Ovary (tissue), 9 donors: ENCODE measurements around the gene TMEM222. TPM values are rescaled to one million over a fixed set of nuclear protein-coding genes. Genes with fewer than 3 reads are reported as not detected.

Source experiments
- DNase-seq, 5 donors: peaks; one replicate each; pipeline ENCODE4 v3.0.0-alpha.2; 2019 to 2020
- H3K27ac ChIP-seq, 2 donors: fragments of 200-600 bp; one replicate each; pipeline versions ENCODE4 v1.5.1 to v1.8.0; 2019 to 2022
- H3K27me3 ChIP-seq: fragments of 200-600 bp; one replicate; pipeline ENCODE4 v1.8.0; 2022
- H3K36me3 ChIP-seq: fragments of 200-600 bp; sonication (generic); one replicate; pipeline ENCODE4 v1.5.1; 2019
- H3K4me1 ChIP-seq: one replicate; pipeline ENCODE4 v1.8.1; 2013; ENCODE audit warnings: mild to moderate bottlenecking, moderate library complexity; ENCODE audit not compliant: insufficient read depth
- H3K4me3 ChIP-seq: fragments of 200-600 bp; sonication (generic); one replicate; pipeline ENCODE4 v1.5.1; 2017
- H3K9me3 ChIP-seq, 2 donors: fragments of 200-600 bp in 1 of 2; sonication (generic) in 1 of 2; one replicate each; pipeline versions ENCODE4 v1.5.1 to v1.8.1; 2013 to 2019; ENCODE audit warnings: mild to moderate bottlenecking in 1 of 2, moderate library complexity in 1 of 2
- EP300 ChIP-seq: sonication (generic); formaldehyde crosslinking; IDR thresholded peaks from one replicate; pipeline ENCODE4 v1.6.1; 2017; ENCODE audit warnings: antibody characterized with exemption
- POLR2A ChIP-seq: fragments of 450-650 bp; IDR thresholded peaks from one replicate; pipeline ENCODE4 v1.6.1; 2017; ENCODE audit warnings: antibody characterized with exemption, mild to moderate bottlenecking, moderate library complexity
- WGBS, 3 donors: extraction: QIAGEN DNeasy Blood & Tissue Kit in 1 of 3; methylation state at CpG; one replicate each; pipeline versions ENCODE4 v1.1.5 to v1.1.7; 2013 to 2017; 5-methylcytosine and 5-hydroxymethylcytosine counted together
- intact Hi-C, 4 donors: fragments of 100-400 bp; cut with DNase I; formaldehyde crosslinking; loops; one replicate each; pipeline versions ENCODE4 v1.11.0 to v1.15.1; 2022 to 2023
- polyA plus RNA-seq, 2 donors: library from polyadenylated mRNA; stranded (reverse); fragments of 200-250 nt in 1 of 2; fragments of 350-450 nt in 1 of 2; fragmentation: Illumina TruSeq in 1 of 2; extraction: RNeasy Lipid Tissue Mini Kit (QIAGEN cat#74804) in 1 of 2; gene quantifications; one replicate each; pipeline ENCODE4 v1.2.3, GENCODE V29; 2013 to 2014
- total RNA-seq, 7 donors: library from RNA; depleted of rRNA in 2 of 7; stranded (reverse); fragments of >200 nt in 2 of 7; fragmentation: NEBNext Ultra II Directional in 3 of 7; extraction: Animal tissue kit (Norgen Biotek cat#: 25700) in 3 of 7; gene quantifications; one replicate each; pipeline versions ENCODE4 v1.1.0 to v1.2.4, GENCODE V29; 2016 to 2023
- TF ChIP-seq, protein P1 (sequence below), 3 donors: fragments of 450-650 bp in 2 of 3; fragments of 200-600 bp in 1 of 3; IDR thresholded peaks; one replicate each; pipeline versions ENCODE4 v1.5.1 to v1.8.0; 2016 to 2022; ENCODE audit warnings: antibody characterized with exemption in 3 of 3, mild to moderate bottlenecking in 1 of 3
- donor health status: DM: no; HTN: no; CAD: no; lungs with moderate emphysema.
- donor health status: DM: no; HTN: no; CAD: no.
- donor health status: Bipolar disorder and iron deficiency.
- donor health status: DM: yes; HTN: yes; CAD: no.
- donor health status: DM: no; HTN: no; CAD: no.
- donor health status: DM: yes; HTN: yes; CAD: no.

The TMEM222 gene
- total and polyA plus RNA-seq, 9 donors: 12.9 to 52.5 (median 36.5) TPM

DNA sequence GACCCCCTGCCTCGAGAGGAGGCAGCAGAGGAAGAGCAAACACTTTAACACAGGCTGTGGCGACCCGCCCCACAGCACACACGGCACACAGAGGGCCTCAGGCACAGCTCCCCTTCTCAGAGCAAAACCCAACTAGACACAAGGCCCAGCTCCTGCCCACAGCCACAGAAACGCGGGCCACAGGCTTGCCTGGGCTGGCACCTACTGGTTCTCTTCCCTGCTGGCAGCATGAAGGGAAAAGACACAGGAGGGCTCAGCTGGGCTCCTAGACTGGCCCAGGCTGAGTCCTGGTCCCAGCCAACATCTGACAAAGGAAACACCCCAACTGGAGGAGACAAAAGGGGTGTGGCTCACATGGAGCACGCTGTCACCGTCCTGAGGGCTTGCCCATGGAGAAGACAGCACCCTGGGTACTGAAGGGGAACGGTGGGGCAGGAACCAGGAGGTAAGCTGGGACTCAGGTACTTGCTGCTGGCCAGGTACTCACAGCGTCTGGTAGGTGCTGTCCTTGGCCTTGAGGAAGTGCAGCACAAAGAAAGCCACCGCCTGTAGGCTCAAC is 57.7 kb downstream of the TMEM222 start:
- no peak for TF ChIP-seq POLR2A
- TF ChIP-seq, protein P1, sequence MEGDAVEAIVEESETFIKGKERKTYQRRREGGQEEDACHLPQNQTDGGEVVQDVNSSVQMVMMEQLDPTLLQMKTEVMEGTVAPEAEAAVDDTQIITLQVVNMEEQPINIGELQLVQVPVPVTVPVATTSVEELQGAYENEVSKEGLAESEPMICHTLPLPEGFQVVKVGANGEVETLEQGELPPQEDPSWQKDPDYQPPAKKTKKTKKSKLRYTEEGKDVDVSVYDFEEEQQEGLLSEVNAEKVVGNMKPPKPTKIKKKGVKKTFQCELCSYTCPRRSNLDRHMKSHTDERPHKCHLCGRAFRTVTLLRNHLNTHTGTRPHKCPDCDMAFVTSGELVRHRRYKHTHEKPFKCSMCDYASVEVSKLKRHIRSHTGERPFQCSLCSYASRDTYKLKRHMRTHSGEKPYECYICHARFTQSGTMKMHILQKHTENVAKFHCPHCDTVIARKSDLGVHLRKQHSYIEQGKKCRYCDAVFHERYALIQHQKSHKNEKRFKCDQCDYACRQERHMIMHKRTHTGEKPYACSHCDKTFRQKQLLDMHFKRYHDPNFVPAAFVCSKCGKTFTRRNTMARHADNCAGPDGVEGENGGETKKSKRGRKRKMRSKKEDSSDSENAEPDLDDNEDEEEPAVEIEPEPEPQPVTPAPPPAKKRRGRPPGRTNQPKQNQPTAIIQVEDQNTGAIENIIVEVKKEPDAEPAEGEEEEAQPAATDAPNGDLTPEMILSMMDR (IDR thresholded peaks at IDR 0.05): no peak
- no peak for TF ChIP-seq EP300
- H3K4me3 ChIP-seq: no peak overlapping the region
- H3K27me3 ChIP-seq: no peaks in the 10 kb centered on the region
- no peak overlapping the region for H3K27ac ChIP-seq
- intact Hi-C loops: no loop called here
- WGBS, 3 donors: 88 to 96% (median 93%) methylated on average over 11 of the region's 11 CpGs
- no peaks in the 10 kb centered on the region for H3K4me1 ChIP-seq
- H3K36me3 ChIP-seq: no peaks in the 10 kb centered on the region
- DNase-seq: no peak
- no peaks in the 10 kb centered on the region for H3K9me3 ChIP-seq

DNA sequence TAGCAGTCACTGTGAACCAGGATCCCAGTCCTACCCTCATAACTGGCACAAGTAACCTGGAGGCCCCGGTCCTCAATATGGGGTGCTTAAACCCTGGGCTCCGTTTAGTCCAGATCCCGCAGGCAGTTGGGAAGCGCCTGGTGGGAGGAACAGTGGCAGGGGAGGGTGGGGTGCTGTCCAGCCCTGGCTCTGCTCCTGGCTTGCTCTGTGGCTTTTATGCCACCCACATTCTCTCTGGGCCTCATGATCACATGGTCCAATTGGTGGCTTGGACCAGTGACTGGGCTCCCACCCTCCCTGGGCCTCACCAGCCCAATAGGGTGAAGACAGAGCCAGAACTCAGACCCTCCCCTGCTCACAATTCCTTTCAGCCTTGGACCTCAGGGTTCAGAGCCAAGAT is 58.3 kb downstream of the TMEM222 start:
- H3K27me3 ChIP-seq: no peaks in the 10 kb centered on the region
- H3K4me1 ChIP-seq: no peaks in the 10 kb centered on the region
- intact Hi-C loops: no loop called here
- no peak overlapping the region for H3K4me3 ChIP-seq
- TF ChIP-seq EP300: no peak
- H3K27ac ChIP-seq: no peak overlapping the region
- WGBS, 3 donors: 85 to 96% (median 90%) methylated on average over 4 of the region's 4 CpGs
- no peaks in the 10 kb centered on the region for H3K36me3 ChIP-seq
- no peak for DNase-seq
- no peaks in the 10 kb centered on the region for H3K9me3 ChIP-seq

DNA sequence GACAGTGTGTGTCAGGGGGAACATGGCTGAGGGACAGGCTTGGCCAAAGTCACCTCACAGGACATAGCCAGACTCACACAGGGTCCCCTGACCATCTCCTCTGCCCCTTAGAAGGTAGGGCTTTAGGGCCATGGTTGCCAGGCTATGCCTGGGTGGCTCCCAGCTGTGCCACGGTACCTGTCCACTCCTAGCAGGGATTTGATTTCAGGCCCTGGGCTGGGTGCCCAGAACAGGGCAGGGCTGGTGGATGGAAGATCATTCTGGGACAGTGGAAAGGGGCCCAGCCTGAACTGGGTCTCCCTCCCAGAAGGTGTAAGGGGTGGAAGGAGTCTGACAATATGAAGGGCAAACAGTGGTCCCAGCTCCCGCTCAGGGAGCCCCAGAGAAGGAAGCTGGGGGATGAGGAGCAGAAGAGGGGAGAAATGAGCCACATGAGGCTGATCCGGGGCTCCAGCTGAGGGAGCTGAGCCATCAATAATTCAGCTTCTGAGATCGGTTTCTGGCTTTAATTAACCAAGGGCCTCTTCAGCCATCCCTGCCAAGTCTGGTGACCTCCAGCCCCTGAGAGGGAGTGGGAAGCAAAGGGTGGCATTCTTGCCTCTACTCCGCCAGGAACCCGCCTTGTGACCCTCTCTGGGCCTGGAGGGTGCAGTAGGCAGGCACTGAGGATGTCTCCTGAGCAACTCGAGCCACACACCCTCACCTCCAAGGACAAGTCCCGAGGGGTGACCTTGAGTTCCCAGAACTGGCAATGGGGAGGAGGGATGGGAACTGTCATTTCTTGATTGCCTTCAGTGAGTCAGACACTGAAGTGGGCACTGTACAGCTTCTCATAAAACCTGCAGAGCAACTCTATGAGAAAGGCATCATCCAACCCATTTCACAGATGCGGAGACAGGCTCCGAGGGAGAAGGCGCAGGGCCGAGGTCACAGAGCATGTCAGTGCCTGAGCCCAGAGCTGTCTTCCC is 59.1 kb downstream of the TMEM222 start:
- peak overlapping the region in 1 of 2 donors; percentile 20 for H3K27ac ChIP-seq
- intact Hi-C loops: no loop called here
- no peak overlapping the region for H3K4me3 ChIP-seq
- H3K4me1 ChIP-seq: no peaks in the 10 kb centered on the region
- TF ChIP-seq, protein P1 (IDR thresholded peaks at IDR 0.05): no peak
- TF ChIP-seq EP300 (no peak), POLR2A (no peak)
- no peak for DNase-seq
- H3K9me3 ChIP-seq: no peaks in the 10 kb centered on the region
- WGBS, 3 donors: 49 to 58% (median 57%) methylated on average over 12 of the region's 12 CpGs
- no peaks in the 10 kb centered on the region for H3K36me3 ChIP-seq
- H3K27me3 ChIP-seq: no peaks in the 10 kb centered on the region

DNA sequence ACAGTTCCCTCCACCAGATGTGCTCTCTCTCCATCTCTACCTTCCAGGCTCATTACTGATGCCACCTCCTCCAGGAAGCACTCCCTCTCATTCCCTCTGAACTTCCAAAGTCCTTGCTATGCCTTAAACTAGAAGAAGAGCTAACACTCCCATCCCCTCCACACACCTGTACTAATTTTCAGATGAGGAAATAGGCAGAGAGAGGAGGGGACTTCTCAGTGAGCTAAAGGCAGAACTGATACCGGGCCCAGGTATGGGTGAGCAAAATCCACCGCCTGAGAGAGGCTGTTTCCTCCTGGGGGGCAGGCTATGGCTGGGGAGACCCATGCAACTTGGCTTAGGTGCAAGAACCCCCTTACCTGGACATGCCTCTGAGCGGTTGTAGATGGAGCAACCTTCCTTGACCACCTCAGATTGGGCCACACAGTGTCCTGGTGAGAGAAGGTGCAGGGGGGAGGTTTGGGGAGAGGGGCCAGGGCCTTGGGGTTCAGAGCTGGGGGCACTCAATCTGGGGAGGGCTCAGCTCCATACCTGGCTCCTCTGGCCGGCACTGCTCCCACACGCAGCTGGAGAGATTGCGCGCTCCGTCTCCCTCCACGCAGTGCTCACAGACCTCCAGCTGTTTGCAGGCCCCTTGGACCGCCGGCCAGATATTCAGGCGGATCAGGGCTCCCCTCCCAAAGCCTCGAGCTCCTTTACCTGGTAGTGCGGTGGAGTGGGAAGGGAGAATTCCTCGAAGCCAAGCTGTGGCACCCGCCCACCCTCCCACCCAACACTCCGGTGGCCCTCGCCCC is 60.2 kb downstream of the TMEM222 start:
- H3K27me3 ChIP-seq: no peaks in the 10 kb centered on the region
- TF ChIP-seq, protein P1 (IDR thresholded peaks at IDR 0.05): no peak
- TF ChIP-seq EP300 (no peak), POLR2A (no peak)
- no peaks in the 10 kb centered on the region for H3K36me3 ChIP-seq
- WGBS, 3 donors: 57 to 72% (median 59%) methylated on average over 16 to 18 of the region's 18 CpGs
- H3K9me3 ChIP-seq: no peaks in the 10 kb centered on the region
- DNase-seq: no peak
- H3K4me1 ChIP-seq: no peaks in the 10 kb centered on the region
- intact Hi-C loops: no loop called here
- H3K27ac ChIP-seq: no peak overlapping the region
- no peak overlapping the region for H3K4me3 ChIP-seq
